Neural cell (in vitro differentiated cells): ENCODE results near the gene HRH4. TPM values are rescaled to one million over a fixed set of nuclear protein-coding genes. Genes with fewer than 3 reads are reported as not detected.

ENCODE experiments used
- H2AFZ ChIP-seq: fragments of 200-600, 300-800 bp; sonication (generic), shearing (Covaris generic); 2 replicates; pipeline ENCODE4 v1.6.0; 2014; ENCODE audit warnings: low read depth, mild to moderate bottlenecking, antibody characterized with exemption, low read length, moderate library complexity
- H3F3A ChIP-seq: fragments of 200-600 bp; shearing (Covaris generic); 2 replicates; pipeline ENCODE4 v1.6.1; 2016; ENCODE audit warnings: mild to moderate bottlenecking, moderate library complexity, mixed read lengths, antibody characterized with exemption, low read length; ENCODE audit not compliant: insufficient read depth, poor library complexity, severe bottlenecking
- H3K27ac ChIP-seq: fragments of 200-600, 300-800 bp; sonication (generic), shearing (Covaris generic); 2 replicates; pipeline ENCODE4 v1.5.1; 2014; ENCODE audit warnings: mild to moderate bottlenecking, low read length, moderate library complexity
- H3K27me3 ChIP-seq: fragments of 300-800, 200-600 bp; sonication (generic), shearing (Covaris generic); 2 replicates; pipeline ENCODE4 v1.6.0; 2014; ENCODE audit warnings: mild to moderate bottlenecking, low read depth, low read length, moderate library complexity; ENCODE audit not compliant: insufficient read depth
- H3K36me3 ChIP-seq: fragments of 300-800, 200-600 bp; sonication (generic), shearing (Covaris generic); 2 replicates; pipeline ENCODE4 v1.5.1; 2014; ENCODE audit warnings: mild to moderate bottlenecking, antibody characterized with exemption, low read length, moderate library complexity; ENCODE audit not compliant: insufficient read depth
- H3K4me2 ChIP-seq: fragments of 300-800, 200-600 bp; sonication (generic), shearing (Covaris generic); 2 replicates; pipeline ENCODE4 v1.6.0; 2014; ENCODE audit warnings: mild to moderate bottlenecking, low read length
- H3K4me3 ChIP-seq: fragments of 300-800, 200-600 bp; sonication (generic), shearing (Covaris generic); 2 replicates; pipeline ENCODE4 v1.5.1; 2014; ENCODE audit warnings: mild to moderate bottlenecking, low read length, moderate library complexity
- H3K79me2 ChIP-seq: fragments of 200-600 bp; shearing (Covaris generic); replicated peaks from 2 replicates; pipeline ENCODE4 v1.6.0; 2014; ENCODE audit warnings: mild to moderate bottlenecking, low read length, moderate library complexity; ENCODE audit not compliant: insufficient read depth
- H3K9ac ChIP-seq: fragments of 300-800, 200-600 bp; sonication (generic), shearing (Covaris generic); 2 replicates; pipeline ENCODE4 v1.6.1; 2016; ENCODE audit warnings: mild to moderate bottlenecking, low read length, mixed read lengths
- H3K9me2 ChIP-seq: fragments of 200-600 bp; shearing (Covaris generic); 2 replicates; pipeline ENCODE4 v1.6.1; 2016; ENCODE audit warnings: mild to moderate bottlenecking, low read length, mixed read lengths; ENCODE audit not compliant: insufficient read depth
- H3K9me3 ChIP-seq: fragments of 200-600, 300-800 bp; sonication (generic), shearing (Covaris generic); 2 replicates; pipeline ENCODE4 v1.6.1; 2016; ENCODE audit warnings: mild to moderate bottlenecking, mixed run types, low read length, moderate library complexity, mixed read lengths
- H4K20me1 ChIP-seq: fragments of 200-600 bp; shearing (Covaris generic); 2 replicates; pipeline ENCODE4 v1.6.1; 2016; ENCODE audit warnings: mild to moderate bottlenecking, mixed run types; ENCODE audit not compliant: insufficient read depth
- CTCF ChIP-seq: fragments of 450-650 bp; IDR thresholded peaks from 2 replicates; pipeline ENCODE4 v1.5.1; 2014; ENCODE audit warnings: antibody characterized with exemption, mild to moderate bottlenecking, moderate library complexity; ENCODE audit not compliant: poor library complexity, severe bottlenecking
- EP300 ChIP-seq: fragments of 450-650 bp; conservative IDR thresholded peaks from 2 replicates; pipeline ENCODE4 v1.6.1; 2014; ENCODE audit warnings: antibody characterized with exemption, mild to moderate bottlenecking, moderate library complexity; ENCODE audit not compliant: poor library complexity, severe bottlenecking
- EZH2 ChIP-seq: fragments of 200-600, 300-800 bp; shearing (Covaris generic), sonication (generic); IDR thresholded peaks from 2 replicates; pipeline ENCODE4 v1.6.1; 2014; ENCODE audit warnings: antibody characterized with exemption, low read length, borderline replicate concordance, mild to moderate bottlenecking; ENCODE audit not compliant: insufficient read depth, poor library complexity, severe bottlenecking
- MXI1 ChIP-seq: fragments of 450-650 bp; conservative IDR thresholded peaks from 2 replicates; pipeline ENCODE4 v1.6.1; 2014; ENCODE audit warnings: antibody characterized with exemption, mild to moderate bottlenecking; ENCODE audit not compliant: poor library complexity, severe bottlenecking
- POLR2AphosphoS5 ChIP-seq: IDR thresholded peaks from 2 replicates; pipeline ENCODE4 v1.6.1; 2012
- RAD21 ChIP-seq: fragments of 450-650 bp; conservative IDR thresholded peaks from 2 replicates; pipeline ENCODE4 v1.6.1; 2014; ENCODE audit warnings: antibody characterized with exemption, mild to moderate bottlenecking, moderate library complexity
- REST ChIP-seq: IDR thresholded peaks from 2 replicates; pipeline ENCODE4 v1.6.1; 2012; ENCODE audit warnings: borderline replicate concordance
- SMC3 ChIP-seq: fragments of 450-650 bp; conservative IDR thresholded peaks from 2 replicates; pipeline ENCODE4 v1.6.1; 2014; ENCODE audit warnings: antibody characterized with exemption, mild to moderate bottlenecking, moderate library complexity; ENCODE audit not compliant: poor library complexity
- TAF1 ChIP-seq: IDR thresholded peaks from 2 replicates; pipeline ENCODE4 v1.6.1; 2012; ENCODE audit warnings: low read depth
- polyA plus RNA-seq: library from polyadenylated mRNA; depleted of rRNA; stranded (reverse); fragments of >200 nt; gene quantifications from 2 replicates; pipeline ENCODE4 v1.2.3, GENCODE V29; 2014

The HRH4 gene
- polyA plus RNA-seq, 1 donor from 2014 or later = not detected

GRCh38 chr18:24500766-24501165 is 40.3 kb downstream of the HRH4 start:
- no peaks in the 10 kb centered on the region for H3K9me3 ChIP-seq
- no peak overlapping the region for H3K27ac ChIP-seq
- TF ChIP-seq RAD21 = no peak
- TF ChIP-seq TAF1 = no peak
- no peak overlapping the region for H3K4me2 ChIP-seq
- no peak overlapping the region for H3K9ac ChIP-seq
- H4K20me1 ChIP-seq = no peaks in the 10 kb centered on the region
- no peaks in the 10 kb centered on the region for H3K9me2 ChIP-seq
- H3K4me3 ChIP-seq = no peak overlapping the region
- no peaks in the 10 kb centered on the region for H3K79me2 ChIP-seq
- H3K36me3 ChIP-seq = no peaks in the 10 kb centered on the region
- H2AFZ ChIP-seq = no peak overlapping the region
- no peaks in the 10 kb centered on the region for H3K27me3 ChIP-seq
- H3F3A ChIP-seq = no peaks in the 10 kb centered on the region

GRCh38 chr18:24502667-24503523 is 42.5 kb downstream of the HRH4 start:
- Histone ChIP-seq H3K9me3 (no peaks in the 10 kb centered on the region), H3K27ac (no peak overlapping the region), H3F3A (no peaks in the 10 kb centered on the region), H3K4me2 (no peak overlapping the region), H2AFZ (peak overlapping the region; percentile 24), H3K79me2 (no peaks in the 10 kb centered on the region), H4K20me1 (no peaks in the 10 kb centered on the region), H3K9me2 (no peaks in the 10 kb centered on the region), H3K36me3 (no peaks in the 10 kb centered on the region), H3K27me3 (no peaks in the 10 kb centered on the region), H3K9ac (no peak overlapping the region), H3K4me3 (no peak overlapping the region)
- TF ChIP-seq EP300 (peak; percentile 58), REST (no peak)

- Histone ChIP-seq H3K9me3 (no peaks in the 10 kb centered on the region), H3K27me3 (no peaks in the 10 kb centered on the region), H3F3A (no peaks in the 10 kb centered on the region), H3K4me2 (no peak overlapping the region), H2AFZ (no peak overlapping the region), H3K9ac (no peak overlapping the region), H3K4me3 (no peak overlapping the region), H3K27ac (no peak overlapping the region), H3K79me2 (no peaks in the 10 kb centered on the region), H3K9me2 (no peaks in the 10 kb centered on the region), H4K20me1 (no peaks in the 10 kb centered on the region), H3K36me3 (no peaks in the 10 kb centered on the region)
- TF ChIP-seq RAD21 = no peak
- TF ChIP-seq POLR2AphosphoS5 = no peak
- TF ChIP-seq TAF1 = no peak
- no peak for TF ChIP-seq EZH2
- TF ChIP-seq MXI1 = no peak
- no peak for TF ChIP-seq SMC3
- no peak for TF ChIP-seq EP300
- no peak for TF ChIP-seq CTCF
- TF ChIP-seq REST = no peak
Measured at GRCh38 chr18:24504401-24504800, 44.0 kb downstream of the HRH4 start.
